ENCODE results near the gene GPR62.

GPR62 gene

DNA sequence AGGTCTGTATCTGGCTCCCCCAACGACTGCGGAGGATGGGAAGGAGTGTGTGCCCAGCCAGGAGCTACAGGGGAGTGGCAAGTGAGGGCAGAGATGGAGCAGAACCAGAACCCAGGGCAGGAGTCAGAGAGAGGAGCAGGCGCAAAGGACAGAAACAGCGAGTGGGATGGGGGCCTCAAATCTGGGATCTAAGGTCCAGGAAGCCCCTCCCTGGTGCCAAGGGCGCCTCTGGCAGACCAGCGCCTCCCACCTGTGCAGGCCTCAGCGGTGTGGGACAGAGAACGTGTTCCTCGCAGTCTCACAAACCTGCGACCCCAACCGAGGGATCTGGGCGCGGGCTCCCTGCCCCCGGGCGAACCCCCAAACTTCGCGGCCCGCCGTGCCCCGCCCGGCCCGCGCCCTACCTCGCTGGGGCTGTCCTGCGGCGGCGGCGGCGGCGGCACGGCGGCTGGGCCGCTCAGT, 11.8 kb downstream of the GPR62 start:
- TF ChIP-seq, protein P1, sequence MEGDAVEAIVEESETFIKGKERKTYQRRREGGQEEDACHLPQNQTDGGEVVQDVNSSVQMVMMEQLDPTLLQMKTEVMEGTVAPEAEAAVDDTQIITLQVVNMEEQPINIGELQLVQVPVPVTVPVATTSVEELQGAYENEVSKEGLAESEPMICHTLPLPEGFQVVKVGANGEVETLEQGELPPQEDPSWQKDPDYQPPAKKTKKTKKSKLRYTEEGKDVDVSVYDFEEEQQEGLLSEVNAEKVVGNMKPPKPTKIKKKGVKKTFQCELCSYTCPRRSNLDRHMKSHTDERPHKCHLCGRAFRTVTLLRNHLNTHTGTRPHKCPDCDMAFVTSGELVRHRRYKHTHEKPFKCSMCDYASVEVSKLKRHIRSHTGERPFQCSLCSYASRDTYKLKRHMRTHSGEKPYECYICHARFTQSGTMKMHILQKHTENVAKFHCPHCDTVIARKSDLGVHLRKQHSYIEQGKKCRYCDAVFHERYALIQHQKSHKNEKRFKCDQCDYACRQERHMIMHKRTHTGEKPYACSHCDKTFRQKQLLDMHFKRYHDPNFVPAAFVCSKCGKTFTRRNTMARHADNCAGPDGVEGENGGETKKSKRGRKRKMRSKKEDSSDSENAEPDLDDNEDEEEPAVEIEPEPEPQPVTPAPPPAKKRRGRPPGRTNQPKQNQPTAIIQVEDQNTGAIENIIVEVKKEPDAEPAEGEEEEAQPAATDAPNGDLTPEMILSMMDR (conservative IDR thresholded peaks at IDR 0.05): no peak

DNA sequence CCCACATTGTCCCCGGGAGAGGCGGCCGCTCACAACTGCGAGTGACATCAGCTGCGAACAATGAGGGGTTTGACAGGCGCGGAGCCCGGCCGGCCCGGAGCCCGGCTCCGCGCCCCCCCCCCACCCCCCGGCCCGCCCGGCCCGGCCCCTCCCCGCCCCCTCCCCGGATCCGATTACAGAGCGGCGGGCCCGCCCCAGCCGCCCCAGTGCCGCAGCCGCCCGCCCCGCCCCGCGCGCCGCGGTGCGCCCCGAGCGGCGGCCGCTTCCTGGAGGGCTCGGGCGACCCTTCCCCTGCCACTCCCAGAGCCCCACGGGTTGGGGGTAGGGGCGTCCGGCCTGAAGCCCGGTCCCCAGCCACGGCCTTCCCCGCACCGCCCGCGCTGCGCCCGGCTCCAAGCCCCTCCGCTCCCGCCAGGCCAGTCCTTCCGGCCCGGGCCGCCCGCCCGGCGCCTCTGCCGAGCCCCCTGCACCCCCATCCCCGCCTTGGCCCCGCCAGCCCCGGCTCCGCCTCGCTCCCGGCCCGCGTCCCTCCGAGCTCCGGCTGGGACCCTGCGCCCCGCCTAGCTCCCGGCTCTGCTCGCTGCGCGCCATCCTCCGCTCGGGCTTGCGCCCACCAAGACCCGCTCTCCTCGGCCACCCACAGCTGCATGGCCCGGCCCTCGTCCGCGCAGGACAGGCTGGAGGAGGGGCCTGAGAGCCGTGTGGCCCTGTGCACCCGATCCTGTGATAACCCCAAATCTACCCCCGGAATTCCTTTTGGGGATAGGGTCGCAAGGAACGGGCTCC, 12.4 kb downstream of the GPR62 start, which contains the start of gene PCBP4:
PCBP4 (minus strand) TSS at position 71 of the 786 bp plus-strand sequence. CDS start 6,214 bp downstream, outside the sequence.
- H3K27ac ChIP-seq: peak within 1 kb of the TSS; percentile 90
- TF ChIP-seq, protein P1 (conservative IDR thresholded peaks at IDR 0.05): no peak

More for the DNA sequence above, 11.8 kb downstream of the GPR62 start:
- peak overlapping the region; percentile 90 for H3K27ac ChIP-seq

DNA sequence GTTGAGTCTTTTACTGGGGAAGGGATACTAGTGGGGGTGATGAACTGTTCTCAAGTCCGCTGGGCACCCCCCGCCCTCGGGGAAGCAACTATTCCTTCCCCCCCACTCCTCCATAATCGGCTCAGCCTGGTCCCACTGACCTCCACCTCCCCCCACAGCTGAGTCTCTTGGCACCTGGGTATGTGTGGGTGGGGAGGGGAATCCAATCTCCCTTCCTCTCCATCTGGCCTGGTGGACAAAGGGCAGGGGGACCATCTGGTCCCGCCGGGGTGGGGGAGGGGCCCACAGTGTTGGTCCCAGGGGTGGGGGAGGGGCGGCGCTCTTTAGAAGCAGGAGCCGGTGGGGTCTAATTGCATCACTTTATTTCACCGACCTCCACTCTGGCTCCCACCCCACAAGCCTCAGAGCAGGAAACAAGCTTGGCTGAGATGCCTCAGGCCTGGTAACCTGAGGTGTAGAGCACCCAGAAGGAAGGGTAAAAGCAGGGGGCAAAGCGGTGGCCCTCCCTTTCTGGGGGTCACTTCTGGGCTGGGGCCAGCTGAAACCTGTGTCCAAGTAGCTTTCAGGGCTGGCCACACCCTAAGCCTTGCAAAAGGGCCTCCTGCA, 13.1 kb downstream of the GPR62 start:
- H3K27ac ChIP-seq: peak overlapping the region; percentile 90

DNA sequence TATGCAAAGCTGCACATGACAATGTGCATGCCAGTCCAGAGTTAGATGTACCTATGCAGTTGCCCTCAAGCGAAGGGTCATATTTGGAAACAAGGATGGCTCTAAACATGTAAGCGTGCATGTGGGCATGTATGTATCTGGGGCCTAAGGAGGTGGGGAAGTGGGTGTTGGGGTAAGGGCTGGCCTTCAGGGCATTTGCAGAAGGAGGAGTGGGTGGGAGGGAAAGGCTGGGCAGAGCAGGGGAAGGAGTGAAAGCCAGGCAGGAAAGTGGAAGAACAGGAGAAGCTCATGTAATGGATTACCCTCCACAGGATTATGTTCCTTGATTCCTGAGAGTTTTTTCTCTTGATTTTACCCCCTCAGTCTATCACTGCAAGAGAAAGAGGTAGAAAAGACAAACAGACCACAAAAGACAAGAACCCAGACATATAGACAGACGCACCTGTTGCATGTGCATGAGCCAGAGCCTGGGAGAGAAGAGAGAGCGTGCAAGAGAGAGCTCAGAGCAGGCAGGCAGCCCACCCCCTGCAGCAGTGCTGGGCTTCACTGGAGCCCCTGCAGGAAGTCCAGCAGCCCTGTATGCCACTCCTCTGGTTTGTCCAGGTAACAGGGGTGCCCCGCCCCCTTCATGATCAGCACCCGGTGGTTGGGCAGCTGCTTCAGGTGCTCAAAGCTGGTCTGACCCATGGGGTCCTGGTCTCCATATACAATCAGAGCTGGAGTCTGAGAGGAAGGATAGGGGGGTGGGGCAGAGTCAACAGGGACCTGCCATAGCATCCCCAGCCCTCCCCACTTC, 13.9 kb downstream of the GPR62 start:
- peak overlapping the region; percentile 90; the same call in 1 of the 2 replicates for H3K27ac ChIP-seq
- TF ChIP-seq, protein P1 (conservative IDR thresholded peaks at IDR 0.05): no peak

More for the DNA sequence above, 13.1 kb downstream of the GPR62 start:
- TF ChIP-seq, protein P1 (conservative IDR thresholded peaks at IDR 0.05): no peak

DNA sequence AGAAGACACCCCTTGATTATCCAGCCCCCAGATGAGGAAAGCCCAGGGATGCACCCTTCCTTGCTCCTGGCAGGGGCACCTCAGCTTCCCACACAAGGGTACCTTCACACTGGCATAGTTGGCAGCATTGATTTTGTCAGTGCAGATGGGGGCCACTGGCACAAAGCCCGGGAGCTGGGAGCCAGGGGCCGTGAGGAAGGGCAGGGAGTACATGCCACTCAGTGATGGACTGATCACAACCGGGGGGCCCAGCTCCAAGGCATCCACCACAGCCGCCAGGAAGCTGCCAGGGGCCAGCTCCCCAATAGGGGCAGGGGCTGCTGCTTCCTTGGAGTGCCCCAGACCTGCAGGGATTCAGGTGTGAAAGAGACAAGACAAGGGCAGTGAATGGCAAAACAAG, 14.7 kb downstream of the GPR62 start:
- no peak overlapping the region for H3K27ac ChIP-seq
- TF ChIP-seq, protein P1 (conservative IDR thresholded peaks at IDR 0.05): no peak

DNA sequence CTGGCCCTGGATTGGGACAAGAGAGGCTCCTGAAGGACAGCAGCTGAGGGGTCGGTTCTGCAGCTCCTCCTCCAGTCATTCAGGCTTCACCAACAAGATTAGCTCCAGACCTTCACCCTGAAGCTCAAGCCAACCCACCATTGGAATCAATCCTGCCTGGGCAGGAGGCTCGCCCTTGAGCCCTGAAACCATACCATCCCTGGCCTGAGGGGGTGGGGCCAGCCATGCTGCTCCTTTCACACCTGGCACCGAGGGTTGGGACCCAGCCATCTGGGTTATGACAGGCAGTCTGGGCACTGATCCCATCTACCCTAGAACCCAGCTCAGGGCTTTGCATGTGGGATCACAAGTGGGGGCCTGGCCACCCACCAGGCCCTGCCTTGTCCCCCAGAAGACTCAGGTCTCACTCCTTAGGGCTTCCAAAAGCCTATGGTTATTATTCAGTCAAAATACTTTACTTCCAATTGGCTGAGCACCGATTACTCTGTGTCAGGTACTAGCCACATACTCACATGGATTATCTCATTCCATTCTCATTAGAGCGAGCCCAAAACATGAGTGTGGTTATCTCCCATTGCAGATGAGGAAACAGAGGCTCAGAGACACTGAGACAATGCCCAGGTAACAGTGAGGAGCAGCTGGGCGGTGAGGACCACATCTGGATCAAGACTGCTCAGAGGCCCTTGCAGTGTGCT, 15.6 kb downstream of the GPR62 start:
- TF ChIP-seq, protein P1 (conservative IDR thresholded peaks at IDR 0.05): no peak
- no peak overlapping the region for H3K27ac ChIP-seq

Measured in VCaP (cell line).